Measurements from ENCODE around the gene BCAS1.

The BCAS1 gene

DNA sequence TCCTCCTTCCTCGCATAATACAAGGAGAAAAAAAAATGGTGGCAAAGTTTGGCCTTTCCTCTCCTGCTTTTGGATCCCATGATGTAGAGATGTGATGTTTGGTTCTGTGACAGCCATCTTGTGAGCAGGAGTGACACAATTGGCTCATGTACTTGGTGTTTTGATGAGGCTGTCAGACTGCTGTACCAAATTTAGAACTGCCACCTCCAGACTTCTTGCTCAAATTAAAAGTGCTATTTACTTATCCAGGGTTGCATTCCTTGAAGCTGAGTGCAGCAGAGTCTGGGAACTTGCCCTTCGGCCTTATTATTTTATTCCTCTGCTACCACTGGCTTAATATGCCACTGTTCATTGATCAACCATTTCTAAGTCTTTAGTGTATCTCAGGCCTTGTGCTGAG, 21.9 kb downstream of the BCAS1 start:
- no peak for ATAC-seq
- no peak for TF ChIP-seq TCF4 (CRISPR knock-in tag; IDR thresholded peaks at IDR 0.05; ENCODE audit: borderline replicate concordance)
- no peak for TF ChIP-seq ISL1 (CRISPR knock-in tag; IDR thresholded peaks at IDR 0.05)
- no peak for TF ChIP-seq SNAI2 (CRISPR knock-in tag; IDR thresholded peaks at IDR 0.05)
- no peak for TF ChIP-seq TOX (CRISPR knock-in tag; IDR thresholded peaks at IDR 0.05; ENCODE audit: borderline replicate concordance)
- TF ChIP-seq, protein P1, sequence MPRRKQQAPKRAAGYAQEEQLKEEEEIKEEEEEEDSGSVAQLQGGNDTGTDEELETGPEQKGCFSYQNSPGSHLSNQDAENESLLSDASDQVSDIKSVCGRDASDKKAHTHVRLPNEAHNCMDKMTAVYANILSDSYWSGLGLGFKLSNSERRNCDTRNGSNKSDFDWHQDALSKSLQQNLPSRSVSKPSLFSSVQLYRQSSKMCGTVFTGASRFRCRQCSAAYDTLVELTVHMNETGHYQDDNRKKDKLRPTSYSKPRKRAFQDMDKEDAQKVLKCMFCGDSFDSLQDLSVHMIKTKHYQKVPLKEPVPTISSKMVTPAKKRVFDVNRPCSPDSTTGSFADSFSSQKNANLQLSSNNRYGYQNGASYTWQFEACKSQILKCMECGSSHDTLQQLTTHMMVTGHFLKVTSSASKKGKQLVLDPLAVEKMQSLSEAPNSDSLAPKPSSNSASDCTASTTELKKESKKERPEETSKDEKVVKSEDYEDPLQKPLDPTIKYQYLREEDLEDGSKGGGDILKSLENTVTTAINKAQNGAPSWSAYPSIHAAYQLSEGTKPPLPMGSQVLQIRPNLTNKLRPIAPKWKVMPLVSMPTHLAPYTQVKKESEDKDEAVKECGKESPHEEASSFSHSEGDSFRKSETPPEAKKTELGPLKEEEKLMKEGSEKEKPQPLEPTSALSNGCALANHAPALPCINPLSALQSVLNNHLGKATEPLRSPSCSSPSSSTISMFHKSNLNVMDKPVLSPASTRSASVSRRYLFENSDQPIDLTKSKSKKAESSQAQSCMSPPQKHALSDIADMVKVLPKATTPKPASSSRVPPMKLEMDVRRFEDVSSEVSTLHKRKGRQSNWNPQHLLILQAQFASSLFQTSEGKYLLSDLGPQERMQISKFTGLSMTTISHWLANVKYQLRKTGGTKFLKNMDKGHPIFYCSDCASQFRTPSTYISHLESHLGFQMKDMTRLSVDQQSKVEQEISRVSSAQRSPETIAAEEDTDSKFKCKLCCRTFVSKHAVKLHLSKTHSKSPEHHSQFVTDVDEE (CRISPR knock-in tag; IDR thresholded peaks at IDR 0.05), result no peak
- TF ChIP-seq CSRNP3 (CRISPR knock-in tag; IDR thresholded peaks at IDR 0.05), result no peak
- TF ChIP-seq ZFP3 (CRISPR knock-in tag; IDR thresholded peaks at IDR 0.05), result no peak
- TF ChIP-seq POU6F1 (CRISPR knock-in tag; IDR thresholded peaks at IDR 0.05; ENCODE audit: borderline replicate concordance, low read depth), result no peak
- TF ChIP-seq ESRRG (CRISPR knock-in tag; IDR thresholded peaks at IDR 0.05), result no peak
- no peak for TF ChIP-seq ZNF565 (CRISPR knock-in tag; conservative IDR thresholded peaks at IDR 0.05; ENCODE audit: low read depth)
- no peak for TF ChIP-seq OSR1 (CRISPR knock-in tag; IDR thresholded peaks at IDR 0.05)
- TF ChIP-seq, protein P2, sequence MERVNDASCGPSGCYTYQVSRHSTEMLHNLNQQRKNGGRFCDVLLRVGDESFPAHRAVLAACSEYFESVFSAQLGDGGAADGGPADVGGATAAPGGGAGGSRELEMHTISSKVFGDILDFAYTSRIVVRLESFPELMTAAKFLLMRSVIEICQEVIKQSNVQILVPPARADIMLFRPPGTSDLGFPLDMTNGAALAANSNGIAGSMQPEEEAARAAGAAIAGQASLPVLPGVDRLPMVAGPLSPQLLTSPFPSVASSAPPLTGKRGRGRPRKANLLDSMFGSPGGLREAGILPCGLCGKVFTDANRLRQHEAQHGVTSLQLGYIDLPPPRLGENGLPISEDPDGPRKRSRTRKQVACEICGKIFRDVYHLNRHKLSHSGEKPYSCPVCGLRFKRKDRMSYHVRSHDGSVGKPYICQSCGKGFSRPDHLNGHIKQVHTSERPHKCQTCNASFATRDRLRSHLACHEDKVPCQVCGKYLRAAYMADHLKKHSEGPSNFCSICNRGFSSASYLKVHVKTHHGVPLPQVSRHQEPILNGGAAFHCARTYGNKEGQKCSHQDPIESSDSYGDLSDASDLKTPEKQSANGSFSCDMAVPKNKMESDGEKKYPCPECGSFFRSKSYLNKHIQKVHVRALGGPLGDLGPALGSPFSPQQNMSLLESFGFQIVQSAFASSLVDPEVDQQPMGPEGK (CRISPR knock-in tag; IDR thresholded peaks at IDR 0.05; ENCODE audit: borderline replicate concordance), result no peak
- no peak for TF ChIP-seq CSDC2 (CRISPR knock-in tag; IDR thresholded peaks at IDR 0.05)
- no peak for TF ChIP-seq ARNTL (CRISPR knock-in tag; IDR thresholded peaks at IDR 0.05; ENCODE audit: borderline replicate concordance, low read depth)
- TF ChIP-seq ZNF8 (CRISPR knock-in tag; IDR thresholded peaks at IDR 0.05), result no peak
- TF ChIP-seq GLIS3 (CRISPR knock-in tag; IDR thresholded peaks at IDR 0.05), result no peak
- TF ChIP-seq ZC3H10 (CRISPR knock-in tag; IDR thresholded peaks at IDR 0.05), result no peak
- TF ChIP-seq, protein P3, sequence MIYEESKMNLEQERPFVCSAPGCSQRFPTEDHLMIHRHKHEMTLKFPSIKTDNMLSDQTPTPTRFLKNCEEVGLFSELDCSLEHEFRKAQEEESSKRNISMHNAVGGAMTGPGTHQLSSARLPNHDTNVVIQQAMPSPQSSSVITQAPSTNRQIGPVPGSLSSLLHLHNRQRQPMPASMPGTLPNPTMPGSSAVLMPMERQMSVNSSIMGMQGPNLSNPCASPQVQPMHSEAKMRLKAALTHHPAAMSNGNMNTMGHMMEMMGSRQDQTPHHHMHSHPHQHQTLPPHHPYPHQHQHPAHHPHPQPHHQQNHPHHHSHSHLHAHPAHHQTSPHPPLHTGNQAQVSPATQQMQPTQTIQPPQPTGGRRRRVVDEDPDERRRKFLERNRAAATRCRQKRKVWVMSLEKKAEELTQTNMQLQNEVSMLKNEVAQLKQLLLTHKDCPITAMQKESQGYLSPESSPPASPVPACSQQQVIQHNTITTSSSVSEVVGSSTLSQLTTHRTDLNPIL (CRISPR knock-in tag; IDR thresholded peaks at IDR 0.05; ENCODE audit: low read depth), result no peak

- TF ChIP-seq BACH2 (CRISPR knock-in tag; IDR thresholded peaks at IDR 0.05; ENCODE audit: borderline replicate concordance), result no peak
- no peak for TF ChIP-seq ZNF565 (CRISPR knock-in tag; conservative IDR thresholded peaks at IDR 0.05; ENCODE audit: low read depth)
- no peak for TF ChIP-seq ZC3H10 (CRISPR knock-in tag; IDR thresholded peaks at IDR 0.05)
- TF ChIP-seq ESRRG (CRISPR knock-in tag; IDR thresholded peaks at IDR 0.05), result no peak
- TF ChIP-seq RARB (CRISPR knock-in tag; IDR thresholded peaks at IDR 0.05), result no peak
- TF ChIP-seq CSDC2 (CRISPR knock-in tag; IDR thresholded peaks at IDR 0.05), result no peak
- TF ChIP-seq, protein P2 (CRISPR knock-in tag; IDR thresholded peaks at IDR 0.05; ENCODE audit: borderline replicate concordance), result no peak
- TF ChIP-seq CSRNP3 (CRISPR knock-in tag; IDR thresholded peaks at IDR 0.05), result no peak
- TF ChIP-seq GLIS3 (CRISPR knock-in tag; IDR thresholded peaks at IDR 0.05), result no peak
- no peak for TF ChIP-seq SNAI2 (CRISPR knock-in tag; IDR thresholded peaks at IDR 0.05)
- TF ChIP-seq, protein P3 (CRISPR knock-in tag; IDR thresholded peaks at IDR 0.05; ENCODE audit: low read depth), result no peak
- TF ChIP-seq OSR1 (CRISPR knock-in tag; IDR thresholded peaks at IDR 0.05), result no peak
- ATAC-seq, result no peak
Measured at GRCh38 chr20:54047720-54048119, 22.7 kb downstream of the BCAS1 start.
